ENCODE results near the gene PAIP1.
"Not testable (repeated sequence)": the region's sequence is repeated elsewhere in the genome, so short reads cannot be mapped to it uniquely, and the experiment has no call there.

PAIP1 gene

DNA sequence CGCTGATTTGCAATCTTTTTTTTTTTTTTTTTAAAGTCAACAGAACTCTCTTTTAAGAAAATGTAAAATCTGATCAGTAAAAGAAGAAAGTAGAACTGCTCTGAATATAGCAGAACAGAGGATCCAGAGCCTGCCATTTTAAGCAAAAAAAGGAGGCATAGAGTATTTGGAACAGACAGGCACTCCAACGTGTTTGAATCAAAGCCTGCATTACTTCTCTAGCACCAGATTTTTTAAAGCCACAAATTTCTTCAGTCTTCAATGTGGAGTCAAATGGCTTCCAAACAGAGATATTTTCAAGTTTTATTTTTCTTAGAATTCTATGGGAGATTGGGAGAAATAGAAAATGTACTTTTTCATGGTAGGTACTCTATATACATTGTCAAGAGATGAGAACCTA, 5.1 kb downstream of the PAIP1 start:
- Histone ChIP-seq H3K4me3 (ENCODE audit: low read depth, low read length) (no peak overlapping the region), H3K4me1 (ENCODE audit: control insufficient read depth, insufficient read depth, low read length) (peaks cover 23% of the 10 kb centered on the region), H3K27ac (ENCODE audit: low read depth, low read length) (no peak overlapping the region), H3K27me3 (ENCODE audit: control insufficient read depth, insufficient read depth, low read length) (no peaks in the 10 kb centered on the region), H3K36me3 (ENCODE audit: control insufficient read depth, insufficient read depth, low read length) (peaks cover 81% of the 10 kb centered on the region), H3K9ac (ENCODE audit: low read length) (no peak overlapping the region), H3K9me3 (ENCODE audit: control insufficient read depth, insufficient read depth, low read depth, low read length) (no peaks in the 10 kb centered on the region)

DNA sequence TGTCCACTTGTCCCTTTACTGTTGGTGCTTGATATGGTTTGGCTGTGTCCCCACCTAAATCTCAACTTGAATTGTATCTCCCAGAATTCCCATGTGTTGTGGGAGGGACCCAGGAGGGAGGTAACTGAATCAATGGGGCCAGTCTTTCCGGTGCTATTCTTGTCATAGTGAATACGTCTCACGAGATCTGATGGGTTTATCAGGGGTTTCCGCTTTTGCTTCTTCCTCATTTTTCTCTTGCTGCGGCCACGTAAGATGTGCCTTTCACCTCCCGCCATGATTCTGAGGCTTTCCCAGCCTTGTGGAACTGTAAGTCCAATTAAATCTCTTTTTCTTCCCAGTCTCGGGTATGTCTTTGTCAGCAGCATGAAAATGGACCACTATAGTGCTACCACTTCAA, 7.6 kb downstream of the PAIP1 start:
- H3K4me3 ChIP-seq (ENCODE audit: low read depth, low read length); H3K9ac ChIP-seq (ENCODE audit: low read length); H3K27ac ChIP-seq (ENCODE audit: low read depth, low read length); H3K9me3 ChIP-seq (ENCODE audit: control insufficient read depth, insufficient read depth, low read depth, low read length); H3K27me3 ChIP-seq (ENCODE audit: control insufficient read depth, insufficient read depth, low read length): not testable (repeated sequence)
- Histone ChIP-seq H3K36me3 (ENCODE audit: control insufficient read depth, insufficient read depth, low read length) (peaks cover 89% of the 10 kb centered on the region), H3K4me1 (ENCODE audit: control insufficient read depth, insufficient read depth, low read length) (peaks cover 11% of the 10 kb centered on the region)

DNA sequence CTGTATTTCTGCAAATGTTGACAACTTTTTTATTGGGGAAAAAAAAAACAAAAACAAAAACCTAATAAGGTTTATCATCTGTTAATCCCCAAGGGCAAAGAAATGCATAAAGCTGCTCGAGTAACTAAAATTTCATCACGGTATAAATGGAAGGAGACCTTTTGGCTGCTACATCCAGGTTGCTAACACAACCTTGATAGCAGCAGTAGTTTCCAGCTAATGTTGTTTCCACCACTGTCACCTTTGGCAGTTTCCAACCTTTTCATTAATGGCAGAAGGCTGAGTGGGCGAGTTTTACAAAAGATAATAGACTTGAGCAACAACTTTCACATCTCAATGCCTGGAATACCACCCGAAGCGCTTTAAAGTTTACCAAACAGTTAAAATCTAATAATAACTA, 8.5 kb downstream of the PAIP1 start:
- H3K36me3 ChIP-seq (ENCODE audit: control insufficient read depth, insufficient read depth, low read length): peaks cover 89% of the 10 kb centered on the region
- H3K9ac ChIP-seq (ENCODE audit: low read length): no peak overlapping the region
- no peaks in the 10 kb centered on the region for H3K9me3 ChIP-seq (ENCODE audit: control insufficient read depth, insufficient read depth, low read depth, low read length)
- H3K4me3 ChIP-seq (ENCODE audit: low read depth, low read length): no peak overlapping the region
- H3K4me1 ChIP-seq (ENCODE audit: control insufficient read depth, insufficient read depth, low read length): peaks cover 2% of the 10 kb centered on the region
- no peak overlapping the region for H3K27ac ChIP-seq (ENCODE audit: low read depth, low read length)
- H3K27me3 ChIP-seq (ENCODE audit: control insufficient read depth, insufficient read depth, low read length): no peaks in the 10 kb centered on the region

DNA sequence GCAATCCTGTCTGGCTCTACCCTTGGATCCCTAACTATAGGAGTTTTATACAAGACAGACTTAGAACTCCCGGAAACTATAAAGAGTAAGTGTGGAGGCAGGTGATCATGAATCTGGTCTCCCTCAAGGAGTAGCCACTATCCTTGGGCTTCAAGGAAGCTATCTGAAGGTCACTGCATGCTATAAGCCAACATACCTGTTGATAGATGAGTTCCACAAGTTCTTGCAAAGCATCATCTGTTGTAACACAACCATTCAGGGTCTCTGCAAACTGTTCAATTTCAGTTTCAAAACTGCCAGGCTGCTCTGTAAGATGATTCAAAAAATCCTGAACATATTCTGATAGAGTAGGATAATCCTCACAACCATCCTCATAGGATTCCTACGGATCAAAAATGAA, 9.3 kb downstream of the PAIP1 start:
- Histone ChIP-seq H3K36me3 (ENCODE audit: control insufficient read depth, insufficient read depth, low read length) (peaks cover 89% of the 10 kb centered on the region), H3K9ac (ENCODE audit: low read length) (no peak overlapping the region), H3K9me3 (ENCODE audit: control insufficient read depth, insufficient read depth, low read depth, low read length) (no peaks in the 10 kb centered on the region), H3K27me3 (ENCODE audit: control insufficient read depth, insufficient read depth, low read length) (no peaks in the 10 kb centered on the region), H3K4me1 (ENCODE audit: control insufficient read depth, insufficient read depth, low read length) (no peaks in the 10 kb centered on the region; the same call in 1 of the 2 replicates), H3K4me3 (ENCODE audit: low read depth, low read length) (no peak overlapping the region), H3K27ac (ENCODE audit: low read depth, low read length) (no peak overlapping the region)

DNA sequence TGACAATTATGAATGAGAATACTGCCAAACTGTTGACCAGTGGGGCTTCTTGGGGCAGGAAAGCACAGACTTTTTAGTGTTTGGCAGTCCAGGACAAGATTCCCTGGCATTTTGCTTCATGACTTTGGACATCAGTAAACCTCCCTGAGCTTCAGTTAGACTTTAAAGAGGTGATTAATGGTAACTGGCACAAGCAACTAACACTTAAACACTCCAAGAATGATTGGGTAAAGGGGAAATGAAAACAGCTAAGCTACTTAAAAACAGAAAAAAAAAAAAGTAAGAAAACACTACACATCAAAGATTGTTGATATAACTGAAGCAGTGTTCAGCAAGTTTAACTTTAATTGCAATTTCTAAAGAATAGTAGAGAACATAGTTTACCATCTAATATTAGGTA, 13.4 kb downstream of the PAIP1 start:
- Histone ChIP-seq H3K9me3 (ENCODE audit: control insufficient read depth, insufficient read depth, low read depth, low read length) (no peaks in the 10 kb centered on the region), H3K4me3 (ENCODE audit: low read depth, low read length) (no peak overlapping the region), H3K27me3 (ENCODE audit: control insufficient read depth, insufficient read depth, low read length) (no peaks in the 10 kb centered on the region), H3K4me1 (ENCODE audit: control insufficient read depth, insufficient read depth, low read length) (no peaks in the 10 kb centered on the region), H3K9ac (ENCODE audit: low read length) (no peak overlapping the region), H3K27ac (ENCODE audit: low read depth, low read length) (no peak overlapping the region), H3K36me3 (ENCODE audit: control insufficient read depth, insufficient read depth, low read length) (peaks cover 96% of the 10 kb centered on the region)

DNA sequence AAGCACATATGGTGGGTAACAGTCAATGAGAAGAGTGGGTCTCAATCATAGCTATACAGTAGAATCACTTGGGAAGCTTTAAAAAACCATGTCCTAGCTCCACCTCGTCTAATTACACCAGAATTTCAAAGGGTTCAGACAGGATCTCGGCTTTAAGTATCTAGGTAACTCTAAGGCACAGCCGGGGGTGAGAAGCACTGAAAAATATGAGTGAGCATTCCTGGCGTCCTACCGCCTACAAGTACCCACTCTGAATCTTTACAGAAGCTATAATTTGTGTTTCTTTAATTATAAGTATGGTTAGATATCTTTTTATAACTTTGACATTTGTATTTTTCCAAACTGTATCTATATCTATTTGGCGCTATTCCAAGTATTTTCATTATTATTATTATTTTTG, 16.1 kb downstream of the PAIP1 start:
- no peaks in the 10 kb centered on the region for H3K27me3 ChIP-seq (ENCODE audit: control insufficient read depth, insufficient read depth, low read length)
- H3K36me3 ChIP-seq (ENCODE audit: control insufficient read depth, insufficient read depth, low read length): peaks cover 97% of the 10 kb centered on the region
- no peak overlapping the region for H3K27ac ChIP-seq (ENCODE audit: low read depth, low read length)
- H3K4me3 ChIP-seq (ENCODE audit: low read depth, low read length): no peak overlapping the region
- H3K9me3 ChIP-seq (ENCODE audit: control insufficient read depth, insufficient read depth, low read depth, low read length): no peaks in the 10 kb centered on the region
- no peaks in the 10 kb centered on the region for H3K4me1 ChIP-seq (ENCODE audit: control insufficient read depth, insufficient read depth, low read length)
- H3K9ac ChIP-seq (ENCODE audit: low read length): no peak overlapping the region

DNA sequence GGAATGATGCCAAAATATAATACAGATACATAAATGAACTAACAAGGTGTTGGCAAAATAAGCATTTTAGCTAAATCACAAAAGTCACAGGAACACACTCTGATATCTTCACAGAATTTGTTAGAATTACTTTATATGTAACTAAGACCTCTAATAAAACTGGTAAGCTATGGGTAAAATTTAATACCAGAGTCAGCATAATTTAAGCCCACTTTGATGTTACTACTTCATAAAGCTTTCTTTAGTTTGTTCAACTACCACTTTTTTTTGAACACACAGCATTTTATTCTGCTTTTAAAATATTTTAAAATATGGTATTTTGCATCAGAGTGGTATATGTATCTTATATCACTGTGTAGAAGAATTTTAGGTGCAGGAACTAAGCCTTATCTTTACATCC, 19.9 kb downstream of the PAIP1 start:
- no peaks in the 10 kb centered on the region for H3K9me3 ChIP-seq (ENCODE audit: control insufficient read depth, insufficient read depth, low read depth, low read length)
- H3K27me3 ChIP-seq (ENCODE audit: control insufficient read depth, insufficient read depth, low read length): no peaks in the 10 kb centered on the region
- H3K4me1 ChIP-seq (ENCODE audit: control insufficient read depth, insufficient read depth, low read length): no peaks in the 10 kb centered on the region
- H3K27ac ChIP-seq (ENCODE audit: low read depth, low read length): no peak overlapping the region
- H3K9ac ChIP-seq (ENCODE audit: low read length): no peak overlapping the region
- H3K4me3 ChIP-seq (ENCODE audit: low read depth, low read length): no peak overlapping the region
- peaks cover 98% of the 10 kb centered on the region for H3K36me3 ChIP-seq (ENCODE audit: control insufficient read depth, insufficient read depth, low read length)

DNA sequence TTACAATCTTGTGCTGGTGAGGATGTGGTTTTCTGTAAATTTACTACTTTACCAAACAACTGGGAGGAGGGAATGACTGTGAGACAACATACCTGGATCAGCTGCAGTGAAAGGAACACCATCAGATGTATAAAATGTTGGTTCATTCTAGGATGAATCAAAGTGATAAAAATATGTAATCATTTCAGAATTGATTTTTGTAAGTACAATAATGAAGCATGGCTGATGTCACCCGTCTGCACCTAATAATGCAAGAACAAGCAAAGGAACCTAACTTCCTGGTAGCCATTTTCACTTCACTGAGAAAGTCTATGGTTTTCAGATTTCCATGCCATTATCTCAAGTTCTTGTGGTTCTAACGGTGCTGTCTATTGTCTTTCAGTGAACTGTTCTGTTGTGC, 23.2 kb downstream of the PAIP1 start:
- Histone ChIP-seq H3K36me3 (ENCODE audit: control insufficient read depth, insufficient read depth, low read length) (peaks cover 98% of the 10 kb centered on the region), H3K4me1 (ENCODE audit: control insufficient read depth, insufficient read depth, low read length) (no peaks in the 10 kb centered on the region), H3K27me3 (ENCODE audit: control insufficient read depth, insufficient read depth, low read length) (no peaks in the 10 kb centered on the region), H3K27ac (ENCODE audit: low read depth, low read length) (no peak overlapping the region), H3K9me3 (ENCODE audit: control insufficient read depth, insufficient read depth, low read depth, low read length) (no peaks in the 10 kb centered on the region), H3K9ac (ENCODE audit: low read length) (no peak overlapping the region), H3K4me3 (ENCODE audit: low read depth, low read length) (no peak overlapping the region)

DNA sequence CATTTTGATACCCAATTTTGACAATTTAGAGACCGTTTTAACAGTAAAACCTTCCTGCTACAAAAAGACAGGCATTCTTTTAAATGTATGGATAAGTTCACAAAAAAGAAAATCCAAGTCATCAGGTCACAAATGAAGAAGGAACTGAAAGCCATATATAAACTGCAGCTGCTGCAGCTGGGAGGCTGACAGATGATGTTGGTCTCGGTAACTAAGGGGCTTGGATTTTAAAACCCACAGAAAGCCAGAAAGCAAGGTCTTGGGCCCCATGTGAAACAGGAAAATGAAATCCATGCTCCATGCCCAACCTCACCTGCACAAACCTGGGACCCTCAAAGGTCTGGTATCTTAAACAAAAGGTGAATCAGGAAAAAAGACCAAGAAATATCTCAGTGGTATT, 26.2 kb downstream of the PAIP1 start:
- Histone ChIP-seq H3K4me3 (ENCODE audit: low read depth, low read length) (no peak overlapping the region), H3K36me3 (ENCODE audit: control insufficient read depth, insufficient read depth, low read length) (peaks cover 89% of the 10 kb centered on the region), H3K27ac (ENCODE audit: low read depth, low read length) (no peak overlapping the region), H3K27me3 (ENCODE audit: control insufficient read depth, insufficient read depth, low read length) (no peaks in the 10 kb centered on the region), H3K9ac (ENCODE audit: low read length) (no peak overlapping the region), H3K9me3 (ENCODE audit: control insufficient read depth, insufficient read depth, low read depth, low read length) (no peaks in the 10 kb centered on the region), H3K4me1 (ENCODE audit: control insufficient read depth, insufficient read depth, low read length) (no peaks in the 10 kb centered on the region)

DNA sequence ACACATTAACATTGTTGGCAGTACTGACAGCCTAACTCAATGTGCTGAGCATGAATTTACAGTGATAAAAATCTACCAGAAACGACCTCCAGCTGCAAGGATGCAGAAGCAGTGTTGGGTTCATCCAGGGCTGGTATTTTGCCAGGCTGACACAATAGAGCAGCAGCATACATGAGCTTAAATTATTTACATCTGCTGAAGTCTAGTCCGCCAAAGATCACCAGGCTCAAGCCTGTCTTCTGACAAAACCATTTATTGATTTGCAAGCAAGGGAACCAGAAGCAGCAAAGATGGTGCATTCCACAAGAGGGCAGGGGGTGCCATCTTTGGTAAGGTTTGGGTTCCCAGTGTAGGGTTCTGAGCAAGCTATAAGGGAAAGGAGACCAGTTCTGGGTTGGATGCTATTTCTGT, 33.2 kb downstream of the PAIP1 start:
- Histone ChIP-seq H3K4me3 (ENCODE audit: low read depth, low read length) (no peak overlapping the region), H3K9me3 (ENCODE audit: control insufficient read depth, insufficient read depth, low read depth, low read length) (no peaks in the 10 kb centered on the region), H3K36me3 (ENCODE audit: control insufficient read depth, insufficient read depth, low read length) (peaks cover 41% of the 10 kb centered on the region), H3K27ac (ENCODE audit: low read depth, low read length) (no peak overlapping the region), H3K9ac (ENCODE audit: low read length) (no peak overlapping the region), H3K4me1 (ENCODE audit: control insufficient read depth, insufficient read depth, low read length) (no peaks in the 10 kb centered on the region), H3K27me3 (ENCODE audit: control insufficient read depth, insufficient read depth, low read length) (no peaks in the 10 kb centered on the region)

DNA sequence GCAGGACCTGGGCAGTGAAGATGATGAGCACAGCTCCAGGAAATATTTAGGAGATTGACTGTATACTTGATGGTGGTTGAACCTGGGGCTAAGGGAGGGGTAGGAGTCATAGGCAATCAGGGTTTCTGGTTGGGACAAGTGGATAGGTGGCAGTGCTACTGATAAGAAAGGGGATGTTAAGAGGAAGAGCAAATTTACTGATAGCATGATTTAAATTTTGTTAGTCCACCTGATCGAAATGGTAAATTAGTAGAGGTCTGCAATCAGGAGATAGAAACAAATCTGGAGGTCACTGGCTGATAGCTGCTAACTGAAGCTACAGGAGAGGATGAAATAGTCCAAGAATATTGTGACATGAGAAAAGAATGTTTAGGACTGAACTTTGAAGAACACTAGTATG, 36.3 kb downstream of the PAIP1 start:
- Histone ChIP-seq H3K9ac (ENCODE audit: low read length) (no peak overlapping the region), H3K27me3 (ENCODE audit: control insufficient read depth, insufficient read depth, low read length) (no peaks in the 10 kb centered on the region; the same call in 1 of the 2 replicates), H3K4me1 (ENCODE audit: control insufficient read depth, insufficient read depth, low read length) (peaks cover 1% of the 10 kb centered on the region), H3K36me3 (ENCODE audit: control insufficient read depth, insufficient read depth, low read length) (peaks cover 20% of the 10 kb centered on the region), H3K4me3 (ENCODE audit: low read depth, low read length) (no peak overlapping the region), H3K27ac (ENCODE audit: low read depth, low read length) (no peak overlapping the region), H3K9me3 (ENCODE audit: control insufficient read depth, insufficient read depth, low read depth, low read length) (no peaks in the 10 kb centered on the region)

DNA sequence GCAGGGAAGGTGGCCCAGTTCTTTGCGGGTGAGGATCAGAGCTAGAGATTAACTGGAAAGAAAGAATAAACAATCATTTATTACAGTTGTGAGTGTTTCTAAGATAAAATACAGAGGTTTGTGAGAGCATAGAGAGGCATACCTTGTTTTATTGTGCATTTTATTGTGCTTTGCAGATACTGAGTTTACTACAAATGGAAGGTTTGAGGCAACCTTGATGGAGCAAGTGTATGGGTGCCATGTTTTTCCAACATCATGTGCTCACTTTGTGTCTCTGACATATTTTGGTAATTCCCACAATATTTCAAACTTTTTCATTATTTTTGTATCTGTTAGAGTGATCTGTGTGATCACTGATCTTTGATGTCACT, 41.2 kb downstream of the PAIP1 start:
- no peaks in the 10 kb centered on the region; the same call in 1 of the 2 replicates for H3K27me3 ChIP-seq (ENCODE audit: control insufficient read depth, insufficient read depth, low read length)
- peaks cover 6% of the 10 kb centered on the region; the same call in 1 of the 2 replicates for H3K9me3 ChIP-seq (ENCODE audit: control insufficient read depth, insufficient read depth, low read depth, low read length)
- peak overlapping the region; percentile 81 for H3K27ac ChIP-seq (ENCODE audit: low read depth, low read length)
- peaks cover 4% of the 10 kb centered on the region for H3K4me1 ChIP-seq (ENCODE audit: control insufficient read depth, insufficient read depth, low read length)
- H3K9ac ChIP-seq (ENCODE audit: low read length): peak overlapping the region; percentile 83
- peak overlapping the region; percentile 75 for H3K4me3 ChIP-seq (ENCODE audit: low read depth, low read length)
- no peaks in the 10 kb centered on the region for H3K36me3 ChIP-seq (ENCODE audit: control insufficient read depth, insufficient read depth, low read length)
